ENCODE measurements around the gene ARHGEF5. TPM values are rescaled to one million over a fixed set of nuclear protein-coding genes. Genes with fewer than 3 reads are reported as not detected.
"Not testable (repeated sequence)": the region's sequence is repeated elsewhere in the genome, so short reads cannot be mapped to it uniquely, and the experiment has no call there.

The ARHGEF5 gene
- total RNA-seq, 1 experiment from 2014 or later, result 51.5 TPM

DNA sequence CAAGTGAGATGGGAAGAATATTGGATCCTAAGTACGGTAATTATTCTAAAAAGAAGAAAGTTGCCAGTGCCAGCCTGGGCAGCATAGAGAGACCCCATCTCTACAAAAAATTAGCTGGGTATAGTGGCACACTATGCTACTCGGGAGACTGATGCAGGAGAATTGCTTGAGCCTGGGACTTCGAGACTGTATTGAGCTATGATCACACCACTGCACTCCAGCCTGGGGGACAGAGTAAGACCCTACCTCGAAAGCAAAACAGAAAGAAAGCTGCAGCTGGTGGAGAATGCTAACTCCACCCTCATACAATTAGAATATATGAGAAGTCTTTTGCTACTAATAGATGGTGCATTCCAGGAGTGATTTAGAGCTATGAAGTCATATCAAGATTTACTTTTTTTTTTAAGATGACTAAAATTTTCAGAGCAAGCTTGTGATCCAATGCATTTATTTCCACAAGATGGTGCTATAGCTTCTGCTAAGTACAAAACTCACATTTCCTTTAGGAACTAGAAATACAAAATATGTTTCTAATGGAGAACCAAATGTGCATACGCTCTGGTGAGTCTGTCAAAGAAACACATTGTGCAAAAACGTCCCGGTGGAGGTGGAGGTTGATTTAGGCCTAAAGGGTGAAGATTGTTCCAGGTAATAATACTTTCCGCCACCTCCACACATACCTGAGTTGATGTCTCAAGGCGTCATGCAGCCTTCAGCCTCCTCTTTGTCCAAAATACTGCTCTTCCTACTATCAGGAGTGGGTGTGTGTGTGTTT is 23.8 kb upstream of the ARHGEF5 start:
- H3K27me3 Mint-ChIP-seq (ENCODE audit: unreplicated experiment); H3K4me1 Mint-ChIP-seq (ENCODE audit: low read depth, unreplicated experiment); DNase-seq; H3K4me3 Mint-ChIP-seq (ENCODE audit: low read depth, unreplicated experiment); H3K27ac Mint-ChIP-seq (ENCODE audit: unreplicated experiment); H3K36me3 Mint-ChIP-seq (ENCODE audit: insufficient read depth, unreplicated experiment); BruUV-seq (replicated peaks); H3K9me3 Mint-ChIP-seq (ENCODE audit: low read depth, unreplicated experiment); intact Hi-C loops (cut with micrococcal nuclease; ENCODE audit: unreplicated experiment): not testable (repeated sequence)
- CTCF ChIA-PET, result interaction anchor here (1.2 kb wide), 1 partner anchor 61 kb away, joined by 5 read pairs; no protein-coding TSS in a partner anchor

DNA sequence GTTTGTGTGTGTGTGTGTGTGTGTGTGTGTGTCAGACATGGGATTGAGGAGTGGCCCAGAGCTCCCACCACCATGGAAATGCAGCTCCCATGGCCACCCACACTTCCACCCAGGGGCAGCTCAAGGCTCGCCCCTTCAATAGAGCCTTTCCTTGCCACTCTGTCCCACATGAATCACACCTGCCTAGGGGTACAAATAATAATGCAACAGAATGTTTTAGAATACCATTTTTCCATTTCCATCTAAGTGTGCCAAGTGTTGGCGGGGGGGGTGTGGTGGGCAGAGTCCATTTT is 23.3 kb upstream of the ARHGEF5 start:
- BruUV-seq (replicated peaks); H3K27me3 Mint-ChIP-seq (ENCODE audit: unreplicated experiment); H3K27ac Mint-ChIP-seq (ENCODE audit: unreplicated experiment); H3K4me1 Mint-ChIP-seq (ENCODE audit: low read depth, unreplicated experiment); H3K9me3 Mint-ChIP-seq (ENCODE audit: low read depth, unreplicated experiment); DNase-seq; H3K4me3 Mint-ChIP-seq (ENCODE audit: low read depth, unreplicated experiment); H3K36me3 Mint-ChIP-seq (ENCODE audit: insufficient read depth, unreplicated experiment); intact Hi-C loops (cut with micrococcal nuclease; ENCODE audit: unreplicated experiment): not testable (repeated sequence)
- CTCF ChIA-PET, result interaction anchor here (1.2 kb wide), 1 partner anchor 60 kb away, joined by 5 read pairs; no protein-coding TSS in a partner anchor

DNA sequence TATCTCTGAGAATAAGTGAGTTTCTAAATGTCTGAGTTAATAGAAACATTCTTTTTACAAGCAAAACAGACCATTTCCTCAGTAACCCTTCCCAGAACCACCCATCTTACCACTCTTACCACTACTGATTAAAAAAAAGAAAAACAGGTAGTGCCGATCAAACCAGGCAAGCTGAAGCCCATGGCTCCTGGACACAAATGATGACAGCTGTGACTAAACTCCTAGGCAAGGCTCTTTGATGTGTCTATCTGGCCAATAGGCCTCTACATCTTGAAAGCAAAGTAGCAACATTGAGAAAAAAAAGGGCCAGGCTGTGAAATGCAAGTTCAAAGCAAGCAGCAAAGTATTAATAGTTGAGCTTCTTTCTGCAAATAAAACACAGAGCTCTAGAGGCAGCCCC is 6.6 kb upstream of the ARHGEF5 start:
- H3K9me3 Mint-ChIP-seq (ENCODE audit: low read depth, unreplicated experiment); BruUV-seq (replicated peaks); intact Hi-C loops (cut with micrococcal nuclease; ENCODE audit: unreplicated experiment); H3K4me3 Mint-ChIP-seq (ENCODE audit: low read depth, unreplicated experiment); H3K27ac Mint-ChIP-seq (ENCODE audit: unreplicated experiment); H3K36me3 Mint-ChIP-seq (ENCODE audit: insufficient read depth, unreplicated experiment); DNase-seq; CTCF ChIA-PET; H3K4me1 Mint-ChIP-seq (ENCODE audit: low read depth, unreplicated experiment); H3K27me3 Mint-ChIP-seq (ENCODE audit: unreplicated experiment): not testable (repeated sequence)

DNA sequence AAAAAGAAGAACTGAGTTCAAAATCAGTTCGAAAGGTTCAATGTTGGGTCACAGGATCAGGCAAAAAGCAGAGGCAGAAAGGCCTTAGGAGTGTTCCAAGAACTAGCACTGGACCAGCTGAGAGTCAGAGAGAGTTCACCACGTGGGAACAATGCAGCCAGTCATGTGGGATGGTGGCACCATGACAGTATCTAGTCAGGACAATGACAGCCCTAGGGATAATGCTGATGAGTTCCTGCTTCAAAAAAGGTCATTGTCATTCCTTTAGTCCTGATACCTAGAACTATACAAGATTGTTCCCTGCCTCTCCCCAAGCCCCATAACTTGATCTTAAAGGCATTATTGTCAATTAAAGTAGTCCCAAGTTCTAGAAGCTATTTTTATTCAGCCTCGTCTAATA is 3.5 kb upstream of the ARHGEF5 start:
- H3K9me3 Mint-ChIP-seq (ENCODE audit: low read depth, unreplicated experiment); DNase-seq: not testable (repeated sequence)

DNA sequence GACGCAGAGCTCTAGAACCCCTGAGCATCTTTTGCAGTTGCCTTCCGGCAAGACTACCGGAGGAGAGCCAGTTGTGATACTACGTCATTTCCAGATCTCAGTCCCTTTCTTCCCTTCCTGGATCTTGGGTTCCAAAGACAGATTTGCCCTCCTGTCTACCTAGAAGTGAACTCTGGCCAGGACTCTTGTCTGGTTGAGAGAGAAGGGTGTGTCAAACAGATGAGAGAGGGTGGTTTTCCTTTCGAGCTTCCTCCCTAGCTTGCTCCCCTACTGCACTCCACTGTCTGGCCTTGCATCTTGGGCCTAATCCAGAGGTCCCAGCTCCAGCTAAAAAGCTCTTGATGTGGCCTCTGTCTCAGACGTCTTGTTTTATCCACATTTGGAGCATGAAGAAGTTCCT is 983 bp downstream of the ARHGEF5 start:
- H3K4me3 Mint-ChIP-seq (ENCODE audit: low read depth, unreplicated experiment); H3K4me1 Mint-ChIP-seq (ENCODE audit: low read depth, unreplicated experiment); H3K27me3 Mint-ChIP-seq (ENCODE audit: unreplicated experiment); BruUV-seq (replicated peaks); CTCF ChIA-PET; H3K9me3 Mint-ChIP-seq (ENCODE audit: low read depth, unreplicated experiment); H3K36me3 Mint-ChIP-seq (ENCODE audit: insufficient read depth, unreplicated experiment); DNase-seq; intact Hi-C loops (cut with micrococcal nuclease; ENCODE audit: unreplicated experiment); H3K27ac Mint-ChIP-seq (ENCODE audit: unreplicated experiment): not testable (repeated sequence)

More for the DNA sequence above, 3.5 kb upstream of the ARHGEF5 start:
- CTCF ChIA-PET; H3K27me3 Mint-ChIP-seq (ENCODE audit: unreplicated experiment); H3K36me3 Mint-ChIP-seq (ENCODE audit: insufficient read depth, unreplicated experiment); intact Hi-C loops (cut with micrococcal nuclease; ENCODE audit: unreplicated experiment); H3K4me1 Mint-ChIP-seq (ENCODE audit: low read depth, unreplicated experiment); BruUV-seq (replicated peaks); H3K4me3 Mint-ChIP-seq (ENCODE audit: low read depth, unreplicated experiment); H3K27ac Mint-ChIP-seq (ENCODE audit: unreplicated experiment): not testable (repeated sequence)

DNA sequence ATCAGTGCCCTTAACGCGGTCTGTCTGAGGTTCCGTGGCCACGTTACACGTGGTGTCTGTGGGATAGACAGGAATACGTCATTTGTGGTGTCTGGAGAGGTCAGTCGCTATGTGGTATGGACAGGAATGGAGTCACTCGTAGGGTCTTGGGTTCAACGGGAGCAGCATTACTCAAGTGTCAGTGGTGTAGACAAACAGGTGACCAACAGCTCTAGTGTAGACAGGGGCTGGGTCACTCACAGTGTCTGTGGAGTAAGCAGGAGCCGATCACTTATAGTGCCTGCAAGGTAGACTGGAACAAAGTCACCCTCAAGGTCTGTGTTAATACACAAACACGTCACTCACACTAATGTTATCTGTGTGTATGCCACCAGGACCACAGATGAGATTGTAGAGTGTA is 1.7 kb downstream of the ARHGEF5 start:
- H3K4me3 Mint-ChIP-seq (ENCODE audit: low read depth, unreplicated experiment); CTCF ChIA-PET; H3K27ac Mint-ChIP-seq (ENCODE audit: unreplicated experiment); H3K9me3 Mint-ChIP-seq (ENCODE audit: low read depth, unreplicated experiment); H3K27me3 Mint-ChIP-seq (ENCODE audit: unreplicated experiment); BruUV-seq (replicated peaks); DNase-seq; H3K4me1 Mint-ChIP-seq (ENCODE audit: low read depth, unreplicated experiment); intact Hi-C loops (cut with micrococcal nuclease; ENCODE audit: unreplicated experiment); H3K36me3 Mint-ChIP-seq (ENCODE audit: insufficient read depth, unreplicated experiment): not testable (repeated sequence)

DNA sequence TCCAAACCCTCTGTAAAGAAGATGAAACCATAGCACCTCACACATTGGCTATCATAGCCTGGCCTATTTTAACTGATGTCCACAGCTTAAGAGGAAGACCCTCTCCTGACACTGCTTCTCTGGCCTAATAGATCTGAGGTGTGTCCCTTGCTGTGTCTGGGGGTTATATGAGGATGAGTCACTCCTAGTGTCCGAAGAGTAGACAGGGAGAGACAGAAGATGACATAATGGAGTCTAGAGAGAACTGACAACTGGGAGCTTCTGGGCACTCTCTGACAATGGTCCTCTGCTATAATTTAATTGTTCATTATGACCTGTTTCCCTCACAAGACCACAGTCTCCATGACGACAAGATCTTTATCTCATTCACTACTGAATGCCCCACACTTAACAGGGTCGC is 6.9 kb downstream of the ARHGEF5 start:
- DNase-seq; H3K27me3 Mint-ChIP-seq (ENCODE audit: unreplicated experiment); BruUV-seq (replicated peaks); H3K4me1 Mint-ChIP-seq (ENCODE audit: low read depth, unreplicated experiment); H3K4me3 Mint-ChIP-seq (ENCODE audit: low read depth, unreplicated experiment); CTCF ChIA-PET; H3K27ac Mint-ChIP-seq (ENCODE audit: unreplicated experiment); intact Hi-C loops (cut with micrococcal nuclease; ENCODE audit: unreplicated experiment); H3K9me3 Mint-ChIP-seq (ENCODE audit: low read depth, unreplicated experiment); H3K36me3 Mint-ChIP-seq (ENCODE audit: insufficient read depth, unreplicated experiment): not testable (repeated sequence)

DNA sequence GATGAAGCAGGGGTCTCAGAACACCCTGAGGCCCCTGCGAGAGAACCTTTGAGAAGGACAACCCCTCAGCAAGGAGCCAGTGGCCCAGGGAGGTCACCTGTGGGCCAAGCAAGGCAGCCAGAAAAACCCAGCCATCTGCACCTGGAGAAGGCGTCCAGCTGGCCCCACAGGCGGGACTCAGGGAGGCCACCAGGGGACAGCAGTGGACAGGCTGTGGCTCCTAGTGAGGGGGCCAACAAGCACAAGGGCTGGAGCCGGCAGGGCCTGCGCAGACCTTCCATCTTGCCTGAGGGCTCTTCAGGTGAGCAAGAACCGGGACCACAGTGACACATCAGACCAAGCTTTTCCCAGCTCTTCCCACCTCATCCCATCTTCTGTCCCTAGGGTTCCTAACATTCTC is 10.3 kb downstream of the ARHGEF5 start:
- H3K4me3 Mint-ChIP-seq (ENCODE audit: low read depth, unreplicated experiment); DNase-seq; H3K9me3 Mint-ChIP-seq (ENCODE audit: low read depth, unreplicated experiment); BruUV-seq (replicated peaks); intact Hi-C loops (cut with micrococcal nuclease; ENCODE audit: unreplicated experiment); H3K4me1 Mint-ChIP-seq (ENCODE audit: low read depth, unreplicated experiment); H3K27me3 Mint-ChIP-seq (ENCODE audit: unreplicated experiment); H3K36me3 Mint-ChIP-seq (ENCODE audit: insufficient read depth, unreplicated experiment); CTCF ChIA-PET; H3K27ac Mint-ChIP-seq (ENCODE audit: unreplicated experiment): not testable (repeated sequence)

DNA sequence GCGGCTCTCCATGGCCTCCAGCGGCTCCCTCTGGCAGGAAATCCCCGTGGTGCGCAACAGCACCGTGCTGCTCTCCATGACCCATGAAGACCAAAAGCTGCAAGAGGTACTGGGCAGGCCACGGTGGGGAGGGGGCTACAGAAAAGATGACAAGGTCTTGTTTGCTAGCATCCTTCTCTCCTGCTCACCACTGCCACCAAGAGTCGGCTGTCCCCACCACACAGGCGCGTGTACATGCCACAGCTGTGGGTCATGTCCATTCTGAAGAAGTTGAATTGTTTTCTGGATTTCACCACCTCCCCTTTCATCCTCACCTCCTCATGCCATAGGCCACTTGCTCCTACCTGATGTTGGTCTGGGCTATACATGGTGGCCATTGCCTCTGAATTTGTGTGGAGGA is 12.0 kb downstream of the ARHGEF5 start:
- CTCF ChIA-PET; H3K9me3 Mint-ChIP-seq (ENCODE audit: low read depth, unreplicated experiment); intact Hi-C loops (cut with micrococcal nuclease; ENCODE audit: unreplicated experiment); H3K4me1 Mint-ChIP-seq (ENCODE audit: low read depth, unreplicated experiment); H3K36me3 Mint-ChIP-seq (ENCODE audit: insufficient read depth, unreplicated experiment); BruUV-seq (replicated peaks); H3K27ac Mint-ChIP-seq (ENCODE audit: unreplicated experiment); H3K4me3 Mint-ChIP-seq (ENCODE audit: low read depth, unreplicated experiment); H3K27me3 Mint-ChIP-seq (ENCODE audit: unreplicated experiment); DNase-seq: not testable (repeated sequence)

DNA sequence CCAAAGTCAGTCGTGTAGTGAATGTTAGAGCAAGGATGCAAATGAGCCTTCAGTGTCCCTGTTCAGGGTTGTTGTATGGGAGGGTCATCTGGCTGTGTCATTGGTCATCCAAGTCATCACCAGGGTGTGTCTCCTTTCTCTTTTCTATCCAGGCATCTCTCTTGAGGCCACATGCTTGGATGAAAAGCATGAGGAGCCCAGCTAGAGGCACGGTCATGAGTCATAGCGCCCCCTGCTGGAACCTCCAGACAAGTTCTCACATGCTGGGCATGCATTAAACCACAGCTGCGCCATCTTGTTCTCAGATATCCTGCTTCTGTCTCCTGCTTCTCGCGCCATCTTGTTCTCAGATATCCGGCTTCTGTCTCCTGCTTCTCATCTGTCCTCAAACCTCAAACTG is 14.0 kb downstream of the ARHGEF5 start:
- intact Hi-C loops (cut with micrococcal nuclease; ENCODE audit: unreplicated experiment); H3K9me3 Mint-ChIP-seq (ENCODE audit: low read depth, unreplicated experiment); H3K4me1 Mint-ChIP-seq (ENCODE audit: low read depth, unreplicated experiment); BruUV-seq (replicated peaks); H3K4me3 Mint-ChIP-seq (ENCODE audit: low read depth, unreplicated experiment); H3K27ac Mint-ChIP-seq (ENCODE audit: unreplicated experiment); H3K27me3 Mint-ChIP-seq (ENCODE audit: unreplicated experiment); H3K36me3 Mint-ChIP-seq (ENCODE audit: insufficient read depth, unreplicated experiment); CTCF ChIA-PET; DNase-seq: not testable (repeated sequence)

All from Calu3 (cell line).